ENCODE results near the gene DENND1A. TPM values are rescaled to one million over a fixed set of nuclear protein-coding genes. Genes with fewer than 3 reads are reported as not detected.
A peak's percentile ranks its signal among the peaks of the same experiment; 100 is the strongest.

DENND1A gene
- total and polyA plus RNA-seq, 11 donors = 9.8 to 24.0 (median 14.7) TPM

GRCh38 chr9:123832858-123833650 is 96.9 kb downstream of the DENND1A start:
- DNase-seq = peak in 1 of 5 donors; percentile 51

GRCh38 chr9:123832176-123832575 is 97.8 kb downstream of the DENND1A start:
- Histone ChIP-seq H3K36me3 (no peaks in the 10 kb centered on the region), H3K27ac (no peak overlapping the region), H3K27me3 (no peaks in the 10 kb centered on the region), H3K4me3 (no peak overlapping the region), H3K4me1 (peaks cover 0 to 30% (median 7%) of the 10 kb centered on the region in 12 donors), H3K9me3 (peaks cover 0 to 42% (median 21%) of the 10 kb centered on the region in 12 donors)
- DNase-seq (no peak), ATAC-seq (no peak)
- intact Hi-C loops (cut with DNase I) = loop anchor here in 1 of 10 donors (10.0 kb wide), 1 partner anchor 77 kb away; no protein-coding TSS in a partner anchor
- TF ChIP-seq POLR2A (IDR thresholded peaks at IDR 0.05) = no peak
- TF ChIP-seq CTCF (IDR thresholded peaks at IDR 0.05) = no peak

More at GRCh38 chr9:123832858-123833650, 96.9 kb downstream of the DENND1A start:
- TF ChIP-seq CTCF (IDR thresholded peaks at IDR 0.05) (no peak), POLR2A (IDR thresholded peaks at IDR 0.05) (no peak)
- Histone ChIP-seq H3K36me3 (no peaks in the 10 kb centered on the region), H3K4me1 (peaks cover 0 to 30% (median 7%) of the 10 kb centered on the region in 12 donors), H3K27me3 (no peaks in the 10 kb centered on the region), H3K27ac (no peak overlapping the region), H3K9me3 (peaks cover 0 to 35% (median 13%) of the 10 kb centered on the region in 12 donors), H3K4me3 (no peak overlapping the region)
- intact Hi-C loops (cut with DNase I) = loop anchor here in 1 of 10 donors (10.0 kb wide), 1 partner anchor 78 kb away; no protein-coding TSS in a partner anchor
- no peak for ATAC-seq
- WGBS, 4 donors = 87 to 96% (median 89%) methylated on average over 8 of the region's 8 CpGs

- DNase-seq = no peak
- peaks cover 0 to 42% (median 21%) of the 10 kb centered on the region in 12 donors for H3K9me3 ChIP-seq
These were observed 101.5 kb downstream of the DENND1A start for GRCh38 chr9:123828449-123828848.

More at GRCh38 chr9:123828449-123828848, 101.5 kb downstream of the DENND1A start:
- Histone ChIP-seq H3K4me1 (peaks cover 0 to 6% (median 0%) of the 10 kb centered on the region in 12 donors), H3K27ac (no peak overlapping the region), H3K4me3 (no peak overlapping the region), H3K27me3 (no peaks in the 10 kb centered on the region), H3K36me3 (no peaks in the 10 kb centered on the region)
- intact Hi-C loops (cut with DNase I) = no loop called here
- no peak for ATAC-seq
- no peak for TF ChIP-seq CTCF (IDR thresholded peaks at IDR 0.05)
- TF ChIP-seq POLR2A (IDR thresholded peaks at IDR 0.05) = no peak

Data from heart left ventricle (tissue), 16 donors.